Activated CD8-positive, alpha-beta memory T cell treated with anti-CD3 and anti-CD28 coated beads for 48 hours (primary cell): ENCODE results near the gene CTSO.

ENCODE experiments used
- DNase-seq, 3 experiments: peaks; one replicate each; pipeline ENCODE4 v3.0.0-alpha.2; 2020; ENCODE audit warnings: low read depth in 2 of 3, low spot score in 2 of 3

The CTSO gene, protein sequence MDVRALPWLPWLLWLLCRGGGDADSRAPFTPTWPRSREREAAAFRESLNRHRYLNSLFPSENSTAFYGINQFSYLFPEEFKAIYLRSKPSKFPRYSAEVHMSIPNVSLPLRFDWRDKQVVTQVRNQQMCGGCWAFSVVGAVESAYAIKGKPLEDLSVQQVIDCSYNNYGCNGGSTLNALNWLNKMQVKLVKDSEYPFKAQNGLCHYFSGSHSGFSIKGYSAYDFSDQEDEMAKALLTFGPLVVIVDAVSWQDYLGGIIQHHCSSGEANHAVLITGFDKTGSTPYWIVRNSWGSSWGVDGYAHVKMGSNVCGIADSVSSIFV

DNA sequence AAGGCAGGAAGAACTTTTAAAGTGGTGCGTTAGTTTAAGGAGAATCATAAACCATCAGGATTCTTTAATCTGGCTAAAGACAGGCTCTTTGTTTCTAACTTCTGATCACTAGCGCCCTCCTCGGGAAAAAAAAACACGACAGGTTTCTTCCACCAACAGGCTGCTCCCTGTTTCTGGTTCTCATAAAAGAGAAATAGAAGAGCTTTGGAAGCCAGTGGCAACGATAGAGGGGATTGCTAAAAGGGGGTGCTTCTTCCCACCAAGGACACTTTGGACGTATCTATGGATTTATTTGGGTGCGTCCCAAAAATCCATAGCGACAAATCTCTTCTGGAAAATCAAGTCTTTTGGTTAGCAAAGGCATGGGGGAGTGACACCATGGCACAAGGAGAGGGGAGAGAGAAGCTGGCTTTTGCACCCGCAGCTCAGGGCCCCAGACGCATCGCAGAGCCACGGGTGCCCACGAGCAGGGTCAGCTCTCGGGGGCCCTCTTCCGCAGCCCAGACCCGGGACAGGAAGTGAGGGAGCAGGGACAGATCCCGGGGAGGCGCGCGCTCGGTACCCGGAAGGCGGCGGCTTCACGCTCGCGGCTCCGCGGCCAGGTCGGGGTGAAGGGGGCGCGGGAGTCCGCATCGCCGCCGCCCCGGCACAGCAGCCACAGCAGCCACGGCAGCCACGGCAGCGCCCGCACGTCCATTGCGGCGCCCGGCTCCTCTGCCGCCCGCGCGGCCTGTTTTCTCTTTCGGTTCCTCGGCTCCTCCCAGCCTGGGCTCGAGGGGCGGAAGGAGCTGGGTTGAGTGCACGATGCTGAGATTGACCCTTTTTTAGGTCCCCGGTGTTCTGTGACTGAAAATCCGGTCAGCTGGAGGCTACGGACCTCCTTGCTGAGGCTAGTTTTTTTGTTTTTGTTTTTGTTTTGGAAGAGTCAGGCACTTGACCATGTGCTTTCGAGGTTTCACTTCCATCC lies at the start of gene CTSO:
Gene CTSO (minus strand): TSS at position 716 of the 967 bp plus-strand sequence. CDS start 19 bp downstream, at position 697.
- DNase-seq: peak; percentile 37 to 55 (median 52)

DNA sequence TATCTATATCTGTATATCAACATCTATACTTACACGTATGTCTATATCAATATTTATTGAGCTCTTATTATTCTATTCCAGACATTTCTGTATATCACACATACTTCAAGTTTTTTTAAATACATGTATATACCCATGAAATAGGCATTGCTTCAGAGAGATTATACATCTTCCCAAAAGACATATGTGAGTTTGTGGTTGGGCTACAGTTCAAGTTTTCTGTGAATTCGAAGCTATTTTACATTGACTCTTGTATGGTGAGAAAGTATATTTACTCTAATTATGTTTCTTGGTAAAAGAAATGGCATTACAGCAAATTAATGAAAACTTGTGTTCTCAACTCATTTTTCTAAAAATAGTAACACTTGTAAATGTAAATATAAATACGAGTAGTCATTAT lies 46.8 kb upstream of the CTSO start:
- DNase-seq: no peak

DNA sequence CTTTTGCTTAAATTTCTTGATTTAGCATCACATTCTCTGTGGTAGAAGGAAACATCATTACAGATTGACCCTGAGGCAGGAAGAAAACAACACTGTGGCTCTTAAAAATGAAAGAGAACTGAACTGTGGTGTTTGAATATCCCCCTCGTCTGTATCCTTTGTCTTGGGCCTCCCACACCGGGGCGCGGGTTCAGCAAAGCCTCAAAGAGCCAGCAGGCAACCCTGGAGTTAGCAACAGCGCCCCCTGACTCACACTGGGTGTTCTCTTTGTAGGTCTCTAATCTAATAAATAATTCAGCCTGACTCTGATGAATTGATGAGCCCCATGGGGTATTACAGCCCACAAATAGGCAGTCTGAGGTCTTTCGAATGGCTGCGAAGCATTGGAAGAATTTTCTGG lies 46.1 kb upstream of the CTSO start:
- no peak for DNase-seq

DNA sequence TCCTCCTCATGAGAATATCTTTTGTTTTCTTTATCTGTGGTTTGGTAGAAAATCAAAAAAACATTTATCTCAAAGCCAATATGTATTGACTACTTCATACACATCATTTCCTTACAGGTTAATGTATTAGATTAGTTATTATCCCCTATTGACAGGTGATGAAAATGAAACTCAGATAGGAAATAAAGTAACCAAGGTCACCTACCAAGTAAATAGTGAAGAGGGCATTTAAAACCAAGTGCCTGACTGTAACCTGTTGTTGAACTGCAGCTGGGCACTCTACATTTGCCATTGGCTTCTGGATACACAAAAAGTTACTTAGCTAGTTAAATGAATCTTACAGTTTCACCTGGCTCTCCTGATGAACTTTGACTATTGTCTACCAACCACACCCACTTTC lies 41.4 kb upstream of the CTSO start:
- no peak for DNase-seq

DNA sequence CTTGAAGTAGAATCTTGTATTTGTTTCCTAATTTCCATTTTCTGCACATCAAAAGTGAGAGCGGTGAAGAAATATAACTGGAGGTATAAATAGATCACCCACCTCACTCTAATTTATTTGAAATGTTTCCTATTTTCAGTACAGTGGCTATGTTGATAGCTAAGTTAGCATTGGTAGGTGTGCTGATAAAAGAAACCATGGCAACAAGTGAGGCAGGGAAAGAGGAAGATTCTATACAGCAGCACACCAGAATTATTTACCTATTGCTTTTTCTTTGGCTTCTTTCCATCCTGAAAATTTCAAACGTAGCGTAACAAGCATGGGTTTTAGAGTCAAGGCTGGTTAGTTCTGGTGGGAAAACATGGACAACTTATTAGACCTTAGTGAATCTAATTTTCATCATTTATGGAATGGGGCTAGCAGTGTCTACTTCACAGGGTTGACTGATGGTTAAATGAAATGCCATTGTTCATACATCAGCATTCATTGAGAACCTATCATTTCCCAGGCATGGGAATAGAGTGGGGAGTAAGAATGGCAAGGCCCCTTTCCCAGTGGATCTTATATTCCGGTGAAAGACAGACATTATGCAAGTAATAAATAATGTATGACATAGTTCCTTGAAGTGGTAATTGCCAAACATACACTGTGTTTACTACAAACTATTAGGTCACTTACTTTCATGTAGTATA lies 30.6 kb upstream of the CTSO start:
- no peak for DNase-seq

DNA sequence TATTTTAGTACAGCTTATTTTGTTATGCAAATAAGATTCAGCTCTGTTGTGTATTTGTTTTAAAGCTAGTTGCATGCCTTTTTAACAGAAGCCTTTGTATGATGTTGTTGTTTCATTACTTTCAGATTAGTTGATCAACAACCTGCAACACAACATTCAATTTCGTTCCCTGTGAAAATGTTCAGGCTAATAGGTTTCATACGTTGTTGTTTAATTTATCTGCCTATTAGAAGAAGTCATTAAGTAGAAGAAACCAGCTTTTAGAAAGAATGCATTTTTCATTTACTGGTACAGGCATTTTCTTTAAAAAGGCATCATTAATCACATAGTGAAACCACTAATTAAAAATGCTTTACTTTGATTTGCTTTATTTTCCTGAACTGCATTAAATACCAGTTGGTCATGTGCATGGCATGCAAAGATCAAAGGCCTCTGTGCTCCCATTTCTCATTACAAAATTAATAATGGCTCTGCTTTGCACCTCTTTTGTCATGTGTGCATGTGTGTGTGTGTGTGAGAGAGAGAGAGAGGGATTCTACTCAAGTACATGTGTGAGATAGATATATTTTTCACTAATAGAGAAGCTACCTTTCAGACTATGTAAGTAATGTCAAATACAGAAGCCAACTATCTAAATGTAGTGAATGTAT lies 29.2 kb upstream of the CTSO start:
- no peak for DNase-seq

DNA sequence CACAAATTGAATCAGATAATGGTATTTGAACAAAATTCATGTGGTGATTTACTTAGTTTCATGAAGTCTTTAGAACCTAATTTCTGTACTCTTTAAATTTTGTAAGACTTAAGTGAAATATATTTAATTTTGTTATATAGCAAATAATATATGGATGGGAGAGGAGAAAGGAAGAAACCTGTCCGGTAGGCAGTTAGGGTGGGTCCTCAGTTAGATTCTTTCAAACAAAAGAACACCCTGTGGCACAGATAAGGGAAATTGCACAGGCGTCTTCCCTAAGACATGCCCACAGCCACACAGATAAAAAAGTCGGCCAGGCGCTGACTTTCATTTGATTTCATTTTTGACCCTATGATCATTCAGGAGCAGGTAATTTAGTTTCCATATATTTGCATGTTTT lies 25.1 kb upstream of the CTSO start:
- no peak for DNase-seq

DNA sequence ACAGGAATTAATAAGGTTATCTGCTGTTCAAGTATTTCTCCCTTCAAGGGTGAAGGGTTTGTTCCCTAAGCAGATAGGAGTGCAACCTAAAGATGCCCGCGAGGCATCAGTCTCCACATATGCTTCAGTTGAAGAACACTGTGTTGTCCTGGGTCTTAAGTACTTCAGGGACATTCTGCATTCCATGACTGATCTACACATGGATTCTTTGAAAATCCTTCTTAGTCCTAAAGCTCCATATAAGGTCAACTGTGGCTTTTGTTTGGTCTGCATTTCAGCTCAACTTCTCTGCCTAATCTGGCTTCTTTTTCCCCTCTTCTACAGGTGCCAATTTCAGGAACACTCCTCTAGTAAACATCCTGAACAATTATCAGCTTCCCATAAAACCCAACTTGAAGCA lies 21.8 kb upstream of the CTSO start:
- no peak for DNase-seq

DNA sequence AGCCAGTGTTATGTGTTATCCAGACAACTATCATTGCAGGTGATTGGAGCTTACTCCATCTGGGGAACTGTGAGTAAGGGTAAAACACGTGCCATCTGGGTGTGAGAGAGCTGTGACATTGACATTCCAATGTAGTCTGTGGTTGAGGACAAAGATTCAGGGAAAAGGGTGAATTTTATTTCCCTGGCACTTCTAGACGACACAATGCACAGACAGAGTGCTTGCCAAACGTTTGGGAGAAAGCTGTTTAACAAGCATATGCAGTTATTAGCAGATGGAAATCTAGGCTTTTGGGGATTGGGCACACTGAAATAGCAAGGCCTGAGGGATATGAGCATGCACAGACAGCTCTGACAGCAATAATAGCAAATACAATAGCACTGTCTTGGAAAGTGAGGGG lies 21.3 kb upstream of the CTSO start:
- no peak for DNase-seq

DNA sequence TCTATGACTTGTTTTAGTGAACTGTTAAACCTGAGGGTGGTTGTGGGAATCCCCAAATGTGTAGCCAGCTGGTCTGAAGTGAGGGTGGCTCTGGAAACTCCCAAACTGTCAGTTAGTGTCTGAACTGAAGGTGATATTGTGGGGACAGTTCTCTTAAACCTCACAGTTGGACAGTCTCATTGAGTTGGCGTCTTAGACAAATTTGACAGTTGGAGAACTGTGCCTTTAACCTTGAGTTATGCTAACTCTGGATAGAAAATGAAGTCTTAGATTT lies 20.7 kb upstream of the CTSO start:
- DNase-seq: no peak

DNA sequence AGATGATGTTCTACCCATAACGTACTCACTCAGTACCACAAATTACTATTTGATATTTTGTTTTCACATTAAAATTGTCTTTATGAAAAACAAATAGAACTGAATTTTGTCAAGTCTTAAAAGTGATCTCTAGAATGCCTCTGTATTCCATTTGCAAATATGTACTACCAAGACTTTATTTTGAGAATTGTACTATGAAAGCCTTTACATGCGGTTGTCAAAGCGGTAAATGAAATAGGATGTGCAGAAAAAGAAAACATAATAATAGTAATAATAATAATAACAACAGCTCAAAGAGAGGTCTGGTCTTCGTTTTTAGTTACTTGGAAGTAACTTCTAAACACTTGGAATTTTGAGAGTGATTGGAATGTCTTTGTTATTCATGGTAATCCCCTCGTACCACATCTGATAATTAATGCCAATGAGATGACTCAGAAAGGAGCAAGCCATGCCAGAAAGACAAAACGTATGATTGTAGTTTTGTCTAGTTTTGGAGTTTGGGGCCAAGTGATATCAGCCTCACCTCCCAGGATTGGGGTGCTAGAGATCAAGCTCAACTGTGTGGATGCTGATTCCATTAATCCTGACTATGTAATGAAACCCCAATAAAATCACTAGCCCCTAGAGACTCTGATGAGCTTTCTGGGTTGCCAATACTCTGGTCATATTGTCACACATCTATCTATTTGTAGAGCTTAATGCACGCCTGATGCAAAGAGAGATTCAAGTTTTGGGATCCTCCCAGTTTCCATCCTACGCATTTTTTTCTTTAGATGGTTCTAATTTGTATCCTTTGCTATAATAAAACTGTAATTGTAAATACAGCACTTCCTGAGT lies 20.2 kb upstream of the CTSO start:
- DNase-seq: no peak

DNA sequence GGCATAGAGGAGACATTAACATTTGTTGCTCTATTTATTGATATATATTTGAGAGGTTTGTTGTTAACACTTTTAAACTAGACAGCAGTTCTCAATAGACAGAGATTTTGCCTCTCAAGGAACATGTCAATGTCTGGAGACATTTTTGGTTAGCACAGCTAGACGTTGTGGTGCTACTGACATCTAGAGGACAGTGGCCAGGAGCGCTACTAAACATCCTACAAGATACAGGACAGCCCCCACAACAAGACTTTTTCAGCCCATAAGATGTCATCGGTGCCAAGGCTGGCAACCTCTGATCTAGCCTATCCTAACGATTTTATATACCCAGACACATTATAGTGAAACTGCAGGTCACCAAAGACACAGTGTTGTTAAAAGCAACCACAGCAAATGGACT lies 18.4 kb upstream of the CTSO start:
- no peak for DNase-seq

DNA sequence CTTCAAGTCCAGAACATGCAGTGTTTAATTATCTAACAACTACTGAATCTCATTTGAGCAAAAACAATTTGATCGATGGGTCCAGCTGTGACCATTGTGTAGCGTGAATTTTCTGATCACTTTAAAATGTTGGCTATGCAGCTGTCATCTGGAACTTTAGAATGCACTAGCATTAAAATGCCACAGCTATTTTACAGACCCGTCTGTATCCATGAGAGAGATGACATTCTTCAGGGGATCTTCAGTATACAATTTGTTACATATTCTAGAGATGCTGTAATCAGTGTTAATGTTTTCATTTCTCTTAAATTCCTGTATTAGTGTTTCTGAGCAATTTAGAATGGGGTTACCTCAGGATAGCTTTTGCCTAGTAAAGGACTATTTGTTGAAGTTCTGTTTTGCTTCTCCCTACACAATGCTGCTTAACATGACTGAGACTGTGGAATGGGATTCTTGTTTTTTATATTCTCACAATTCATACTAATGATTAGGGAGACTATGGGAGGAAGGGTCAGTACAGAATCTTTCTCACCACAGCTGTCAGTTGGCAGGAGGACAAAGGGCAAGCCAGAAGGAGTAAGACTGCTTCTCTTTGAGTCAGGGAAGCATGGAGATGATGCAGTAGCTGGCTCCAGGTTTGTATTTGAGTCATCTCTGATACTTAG lies 13.2 kb upstream of the CTSO start:
- DNase-seq: no peak

DNA sequence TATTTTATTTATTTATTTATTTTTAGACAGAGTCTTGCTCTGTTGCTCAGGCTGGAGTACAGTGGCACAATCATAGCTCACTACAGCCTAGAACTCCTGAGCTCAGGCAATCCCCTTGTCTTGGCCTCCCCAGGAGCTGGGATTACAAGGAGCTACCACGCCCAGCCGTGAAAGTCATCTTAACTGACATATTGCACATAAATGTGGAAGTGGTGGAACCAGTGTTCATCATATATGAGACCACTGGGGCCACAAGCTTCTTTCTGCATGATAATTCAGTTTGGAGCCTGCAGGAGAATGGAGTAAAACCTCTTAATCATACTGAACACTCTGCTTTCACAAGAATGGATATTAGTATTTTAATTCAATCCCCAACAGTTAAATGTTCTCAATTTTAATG lies 12.5 kb upstream of the CTSO start:
- DNase-seq: no peak

DNA sequence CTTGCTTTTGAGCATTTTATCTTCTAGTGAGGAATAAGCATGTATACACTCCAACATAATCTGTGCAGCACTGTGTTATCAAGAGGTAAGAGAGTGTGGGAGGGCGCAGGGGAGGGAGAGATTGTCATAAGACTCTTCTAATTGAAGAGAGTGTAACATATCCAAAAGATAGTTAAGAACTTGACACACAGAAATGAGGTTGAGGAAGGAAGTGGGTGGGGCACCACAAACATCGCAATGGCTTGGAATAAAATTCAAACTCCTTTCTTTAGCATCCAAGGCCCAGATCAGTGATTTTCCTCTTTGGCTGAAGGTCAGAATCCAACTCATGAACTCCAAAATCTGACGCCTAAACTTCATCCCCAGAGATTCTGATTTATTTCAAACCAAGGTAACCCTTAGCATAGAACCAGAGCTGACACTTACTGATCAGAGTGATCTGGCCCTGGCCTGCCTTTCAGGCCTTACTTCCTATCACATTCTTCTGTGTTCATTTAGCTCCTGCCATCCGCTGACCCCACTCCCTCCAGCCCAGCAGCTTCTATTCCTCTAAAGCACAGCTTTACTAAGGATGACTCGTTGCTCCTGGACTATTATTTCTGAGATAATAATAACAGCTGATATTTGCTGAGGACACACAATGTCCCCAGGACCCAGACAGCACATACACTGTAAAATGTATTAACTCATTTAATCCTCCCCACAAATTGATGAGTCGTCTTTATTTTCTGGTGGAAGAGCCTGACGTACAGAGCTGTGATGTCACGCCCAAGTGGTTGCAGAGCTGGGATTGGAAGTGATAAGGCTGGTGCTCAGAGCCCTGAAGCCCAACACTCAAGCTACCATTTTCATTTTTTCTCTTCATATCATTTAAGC lies 10.6 kb upstream of the CTSO start:
- no peak for DNase-seq

DNA sequence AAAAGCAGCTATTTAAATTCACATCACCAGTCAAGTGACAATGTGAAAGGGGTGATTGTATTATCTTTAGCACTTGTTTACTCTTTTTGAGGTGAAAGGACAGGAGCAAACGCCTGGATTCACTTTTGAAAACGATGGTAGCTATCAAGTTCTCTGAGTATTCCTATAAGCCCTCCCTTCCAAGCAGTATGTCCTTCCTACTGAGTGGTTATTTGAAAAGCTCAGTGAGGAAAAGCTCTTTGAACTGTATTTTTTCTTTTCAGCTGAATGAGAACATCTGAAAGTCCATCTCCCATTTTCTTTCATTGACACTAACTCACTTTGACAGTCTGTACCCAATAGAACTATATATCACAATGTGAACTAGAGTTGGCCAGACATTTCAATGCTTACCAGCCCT lies 9.1 kb upstream of the CTSO start:
- DNase-seq: no peak

DNA sequence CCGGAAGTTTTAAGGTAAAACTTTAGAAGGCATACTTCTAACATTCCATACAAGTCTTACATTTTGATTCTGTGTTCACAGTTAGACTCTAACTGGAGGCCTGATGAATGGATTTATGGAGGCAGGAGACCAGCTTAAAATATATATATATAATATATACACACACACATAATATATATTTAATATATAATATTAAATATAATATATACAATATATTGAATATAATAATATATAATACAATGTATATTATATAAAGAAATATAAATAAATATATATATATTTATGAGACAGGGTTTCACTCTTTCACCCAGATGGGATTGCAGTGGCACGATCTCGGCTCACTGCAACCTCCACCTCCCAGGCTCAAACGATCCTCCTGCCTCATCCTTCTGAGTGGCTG lies 7.9 kb upstream of the CTSO start:
- DNase-seq: no peak

DNA sequence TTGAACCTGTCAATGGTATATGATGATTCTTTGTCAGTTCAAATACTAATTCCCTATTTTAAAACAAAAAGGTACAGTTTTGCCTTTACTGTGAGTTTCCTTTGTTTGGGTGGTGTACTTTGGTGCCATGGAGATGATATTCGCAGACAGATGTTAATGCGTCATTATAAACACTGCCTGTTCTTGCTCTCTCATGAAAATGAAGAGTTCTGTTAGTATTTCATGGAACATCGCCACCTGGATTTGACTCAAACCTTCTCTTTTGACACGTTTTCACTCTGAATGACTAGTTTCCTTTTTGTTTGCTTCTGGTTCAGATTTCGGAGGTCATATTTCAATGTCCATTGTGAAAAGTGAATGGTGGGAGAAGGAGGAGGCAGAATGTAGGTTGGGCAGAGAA lies 6.9 kb upstream of the CTSO start:
- no peak for DNase-seq

DNA sequence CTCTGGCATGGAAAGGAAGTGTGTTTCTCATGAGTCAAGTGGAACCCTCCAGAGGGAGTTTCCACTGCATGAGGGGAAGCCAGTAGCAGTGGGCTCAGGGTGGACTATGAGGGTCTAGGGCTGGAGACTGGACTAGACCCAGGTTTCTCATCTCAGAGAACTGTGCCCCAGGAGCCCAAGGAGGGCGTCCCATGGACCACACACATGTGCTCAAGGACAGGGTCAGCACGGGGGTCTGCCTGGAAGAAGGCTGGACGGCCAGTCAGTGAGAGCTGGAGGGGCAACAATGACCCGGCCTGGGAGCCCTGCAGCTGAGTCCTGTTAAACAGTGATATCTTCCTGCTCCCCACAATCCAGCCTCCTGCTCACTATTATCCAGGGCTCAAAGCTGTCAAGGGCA lies 5.8 kb upstream of the CTSO start:
- DNase-seq: no peak
